Psoas muscle (tissue), 8 donors: Measurements from ENCODE around the gene SYDE2. TPM values are rescaled to one million over a fixed set of nuclear protein-coding genes. Genes with fewer than 3 reads are reported as not detected.

Experiments
- ATAC-seq, 4 donors: fragments of 200-7000 bp; cut with Tn5 transposase; one replicate each; pipeline ENCODE4 v1.9.1; 2020; ENCODE audit warnings: moderate library complexity in 3 of 4, mild to moderate bottlenecking in 2 of 4
- DNase-seq, 2 donors: peaks; one replicate each; pipeline ENCODE4 v3.0.0-alpha.2; 2020
- H3K27ac ChIP-seq: fragments of 200-600 bp; one replicate; pipeline ENCODE4 v1.8.0; 2022
- H3K27me3 ChIP-seq, 3 donors: fragments of 200-600 bp in 1 of 3; one replicate each; pipeline versions ENCODE4 v1.6.1 to v1.8.0; 2013 to 2022; ENCODE audit warnings: low read length in 2 of 3, mild to moderate bottlenecking in 2 of 3, moderate library complexity in 1 of 3; ENCODE audit not compliant: insufficient read depth in 3 of 3
- H3K36me3 ChIP-seq, 2 donors: fragments of 200-600 bp in 1 of 2; one replicate each; pipeline versions ENCODE4 v1.6.1 to v1.8.0; 2013 to 2022; ENCODE audit warnings: low read depth in 1 of 2, mild to moderate bottlenecking in 1 of 2, moderate library complexity in 1 of 2; ENCODE audit not compliant: insufficient read depth in 1 of 2
- H3K4me1 ChIP-seq: fragments of 200-600 bp; one replicate; pipeline ENCODE4 v1.8.0; 2022
- H3K4me3 ChIP-seq: fragments of 200-600 bp; one replicate; pipeline ENCODE4 v1.8.0; 2022; ENCODE audit warnings: mild to moderate bottlenecking
- H3K9me3 ChIP-seq: fragments of 200-600 bp; one replicate; pipeline ENCODE4 v1.8.0; 2022
- WGBS, 3 donors: extraction: QIAGEN DNeasy Blood & Tissue Kit; methylation state at CpG; one replicate each; pipeline versions ENCODE4 v1.1.6 to v1.1.7; 2013; 5-methylcytosine and 5-hydroxymethylcytosine counted together
- intact Hi-C, 2 donors: fragments of 100-400 bp; cut with DNase I; formaldehyde crosslinking; loops; one replicate each; pipeline versions ENCODE4 v1.11.0 to v1.14.2; 2022
- polyA plus RNA-seq, 3 donors: library from polyadenylated mRNA; stranded (reverse); fragments of 200-250 nt; gene quantifications; one replicate each; pipeline ENCODE4 v1.2.3, GENCODE V29; 2013
- total RNA-seq, 4 donors: library from RNA; stranded (reverse); fragmentation: NEBNext Ultra II Directional in 2 of 4; extraction: Animal tissue kit (Norgen Biotek cat#: 25700) in 2 of 4; gene quantifications; one replicate each; pipeline versions ENCODE4 v1.2.1 to v1.2.4, GENCODE V29; 2021 to 2023
- TF ChIP-seq, protein P1 (sequence below): fragments of 200-600 bp; IDR thresholded peaks from one replicate; pipeline ENCODE4 v1.8.0; 2022; ENCODE audit warnings: antibody characterized with exemption
- donor health status: healthy with polysubstance abuse.
- donor health status: DM: no; HTN: no; CAD: no; lungs with moderate emphysema.
- donor health status: Bipolar disorder and iron deficiency.
- donor health status: healthy.
- donor health status: DM: yes; HTN: yes; CAD: no.
- donor health status: DM: no; HTN: no; CAD: no.
- donor health status: DM: no; HTN: no; CAD: no.
- donor health status: DM: yes; HTN: yes; CAD: no.

Gene SYDE2
- total and polyA plus RNA-seq, 7 donors = 0.30 to 5.9 (median 3.9) TPM

DNA sequence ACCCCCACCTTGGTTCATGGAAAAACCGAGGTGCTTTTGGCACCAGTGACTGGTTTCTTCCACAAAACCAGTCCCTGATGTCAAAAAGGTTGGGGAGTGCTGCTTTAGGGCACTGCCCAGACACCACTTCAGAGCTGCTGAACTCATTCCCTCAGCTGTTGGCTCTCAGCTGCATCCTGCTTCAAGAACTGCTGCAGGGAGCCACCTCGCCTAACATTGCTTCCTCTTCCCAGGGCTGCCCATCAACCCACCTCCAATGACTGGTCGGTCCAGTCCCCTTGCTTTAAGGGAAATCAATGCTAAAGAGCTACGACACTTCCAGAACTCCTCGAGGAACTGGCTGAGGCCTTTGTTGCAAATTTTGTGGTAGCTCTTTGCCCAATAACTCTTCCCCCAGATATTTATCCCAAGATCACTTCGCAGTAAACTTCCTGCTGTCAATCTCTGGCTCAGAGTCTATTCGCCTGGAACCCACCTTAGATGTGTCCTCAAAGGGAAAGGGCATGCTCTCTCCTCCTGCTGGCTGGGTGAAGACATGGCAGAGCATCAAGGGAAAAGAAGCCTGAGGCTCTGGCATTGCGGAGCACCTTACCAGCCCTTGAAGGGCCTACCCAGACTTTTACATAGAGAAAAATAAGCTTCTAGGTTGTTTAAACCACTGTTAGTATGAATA is 29.6 kb upstream of the SYDE2 start:
- Histone ChIP-seq H3K27me3 (no peaks in the 10 kb centered on the region), H3K4me3 (no peak overlapping the region), H3K27ac (no peak overlapping the region), H3K4me1 (no peaks in the 10 kb centered on the region), H3K36me3 (no peaks in the 10 kb centered on the region), H3K9me3 (no peaks in the 10 kb centered on the region)
- ATAC-seq (no peak), DNase-seq (no peak)
- TF ChIP-seq, protein P1, sequence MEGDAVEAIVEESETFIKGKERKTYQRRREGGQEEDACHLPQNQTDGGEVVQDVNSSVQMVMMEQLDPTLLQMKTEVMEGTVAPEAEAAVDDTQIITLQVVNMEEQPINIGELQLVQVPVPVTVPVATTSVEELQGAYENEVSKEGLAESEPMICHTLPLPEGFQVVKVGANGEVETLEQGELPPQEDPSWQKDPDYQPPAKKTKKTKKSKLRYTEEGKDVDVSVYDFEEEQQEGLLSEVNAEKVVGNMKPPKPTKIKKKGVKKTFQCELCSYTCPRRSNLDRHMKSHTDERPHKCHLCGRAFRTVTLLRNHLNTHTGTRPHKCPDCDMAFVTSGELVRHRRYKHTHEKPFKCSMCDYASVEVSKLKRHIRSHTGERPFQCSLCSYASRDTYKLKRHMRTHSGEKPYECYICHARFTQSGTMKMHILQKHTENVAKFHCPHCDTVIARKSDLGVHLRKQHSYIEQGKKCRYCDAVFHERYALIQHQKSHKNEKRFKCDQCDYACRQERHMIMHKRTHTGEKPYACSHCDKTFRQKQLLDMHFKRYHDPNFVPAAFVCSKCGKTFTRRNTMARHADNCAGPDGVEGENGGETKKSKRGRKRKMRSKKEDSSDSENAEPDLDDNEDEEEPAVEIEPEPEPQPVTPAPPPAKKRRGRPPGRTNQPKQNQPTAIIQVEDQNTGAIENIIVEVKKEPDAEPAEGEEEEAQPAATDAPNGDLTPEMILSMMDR = no peak
- whole genome bisulfite sequencing, 3 donors = 77 to 78% (median 78%) methylated on average over 8 of the region's 8 CpGs
- intact Hi-C loops = no loop called here

DNA sequence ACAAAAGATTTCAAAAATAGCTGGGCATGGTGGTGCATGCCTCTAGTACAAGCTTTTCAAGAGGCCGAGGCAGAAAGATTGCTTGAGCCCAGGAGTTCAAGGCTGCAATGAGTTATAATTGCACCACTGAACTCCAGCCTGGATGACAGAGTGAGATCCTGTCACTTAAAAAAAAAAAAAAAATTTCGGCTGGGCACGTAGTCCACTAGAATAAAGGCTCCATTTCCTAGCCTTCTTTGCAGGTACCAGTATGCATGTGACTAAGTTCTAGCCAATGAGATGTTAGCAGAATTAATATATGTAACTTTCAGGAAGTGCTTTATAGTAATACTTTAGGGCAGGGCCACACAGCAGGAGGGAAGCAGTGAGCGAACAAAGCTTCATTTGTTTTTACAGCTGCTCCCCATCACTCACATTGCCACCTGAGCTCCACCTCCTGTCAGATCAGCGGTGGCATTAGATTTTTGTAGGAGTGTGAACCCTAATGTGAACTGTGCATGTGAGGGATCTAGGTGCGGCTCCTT is 28.8 kb upstream of the SYDE2 start:
- ATAC-seq (no peak), DNase-seq (no peak)
- TF ChIP-seq, protein P1 = no peak
- Histone ChIP-seq H3K27me3 (no peaks in the 10 kb centered on the region), H3K9me3 (no peaks in the 10 kb centered on the region), H3K4me3 (no peak overlapping the region), H3K36me3 (no peaks in the 10 kb centered on the region), H3K4me1 (peaks cover 5% of the 10 kb centered on the region), H3K27ac (no peak overlapping the region)
- whole genome bisulfite sequencing, 3 donors = 59 to 76% (median 61%) methylated on average over 6 of the region's 6 CpGs
- intact Hi-C loops = no loop called here

DNA sequence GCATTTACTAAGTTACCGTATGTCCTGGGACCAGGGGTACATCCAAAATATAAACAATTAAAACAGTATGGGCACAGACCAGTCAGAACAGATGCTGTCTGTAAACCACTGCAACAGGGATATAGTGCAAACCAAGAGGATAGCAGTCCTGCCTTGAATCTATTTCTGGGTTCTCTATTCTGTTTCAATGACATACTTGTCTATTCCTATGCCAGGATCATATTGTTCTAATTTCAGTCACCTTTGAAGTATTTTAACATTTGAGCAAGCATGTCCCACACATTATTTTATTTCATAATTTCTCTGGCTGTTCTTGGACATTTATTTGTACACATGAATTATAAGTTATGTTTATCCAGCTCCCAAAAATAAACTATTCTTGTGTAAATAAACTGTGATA is 28.2 kb upstream of the SYDE2 start:
- Histone ChIP-seq H3K4me3 (no peak overlapping the region), H3K27me3 (no peaks in the 10 kb centered on the region), H3K36me3 (no peaks in the 10 kb centered on the region), H3K27ac (no peak overlapping the region), H3K9me3 (no peaks in the 10 kb centered on the region), H3K4me1 (peaks cover 5% of the 10 kb centered on the region)
- 0 to 87% (median 44%) methylated on average over 1 of the region's 1 CpG for WGBS, 3 donors
- ATAC-seq = peak in 3 of 4 donors; percentile 46 to 71 (median 55)
- intact Hi-C loops = no loop called here
- DNase-seq = no peak
- TF ChIP-seq, protein P1 = no peak

DNA sequence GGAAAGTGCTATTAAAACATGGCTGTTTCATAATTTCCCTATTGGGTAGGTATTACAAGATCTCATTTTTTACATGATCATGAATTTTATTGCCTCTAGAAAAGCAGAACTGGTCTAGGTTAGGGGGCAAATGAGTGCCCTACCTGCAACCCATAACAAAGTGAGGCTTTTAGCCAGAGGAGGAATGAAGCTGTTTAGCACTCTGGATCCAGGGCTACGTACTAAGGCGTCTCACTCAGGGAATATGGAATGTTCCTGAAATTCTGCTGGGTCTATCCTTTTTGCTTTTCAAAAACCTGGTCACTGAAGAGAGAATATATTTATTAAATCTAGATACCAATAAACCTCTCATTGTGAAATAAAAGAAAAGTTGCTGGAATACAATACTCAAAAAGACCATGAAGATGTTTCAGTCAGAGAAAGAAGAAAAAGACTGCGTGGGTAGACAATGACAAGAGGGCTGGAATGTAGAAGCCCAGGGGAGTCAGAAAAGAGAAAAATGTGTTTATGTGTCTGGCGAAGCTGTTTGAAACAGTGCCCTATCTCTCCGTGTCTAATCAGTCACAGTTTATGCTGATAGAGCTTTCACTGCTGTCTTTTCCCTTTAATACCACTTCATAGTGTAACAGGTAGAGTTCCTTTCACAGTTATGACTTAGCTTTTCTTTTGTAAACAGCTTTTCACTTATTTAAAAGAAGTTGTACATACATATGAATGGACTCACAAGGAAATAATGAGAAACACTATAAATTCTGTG is 25.0 kb upstream of the SYDE2 start:
- Histone ChIP-seq H3K9me3 (no peaks in the 10 kb centered on the region), H3K27ac (no peak overlapping the region), H3K4me3 (no peak overlapping the region), H3K27me3 (no peaks in the 10 kb centered on the region), H3K4me1 (peaks cover 5% of the 10 kb centered on the region), H3K36me3 (no peaks in the 10 kb centered on the region)
- ATAC-seq (no peak), DNase-seq (no peak)
- TF ChIP-seq, protein P1 = no peak
- intact Hi-C loops = no loop called here
- 38 to 58% (median 40%) methylated on average over 5 of the region's 5 CpGs for WGBS, 3 donors
